GM23338 (cell line): ENCODE data around the gene XCL2. TPM values are rescaled to one million over a fixed set of nuclear protein-coding genes. Genes with fewer than 3 reads are reported as not detected.

Source experiments
- ATAC-seq: fragments of 200-7000 bp; cut with Tn5 transposase; 3 replicates; pipeline ENCODE4 v1.9.1; 2020
- DNase-seq: peaks from one replicate; pipeline ENCODE4 v3.0.0-alpha.2; 2015; ENCODE audit warnings: low spot score
- H2AFZ ChIP-seq: fragments of 200-600 bp; sonication (generic); 2 replicates; pipeline ENCODE4 v1.8.0; 2016; ENCODE audit warnings: antibody characterized with exemption, mild to moderate bottlenecking, moderate library complexity
- H3F3A ChIP-seq: fragments of 200-600 bp; sonication (generic); replicated peaks from 2 replicates; pipeline ENCODE4 v1.8.0; 2017; ENCODE audit warnings: antibody characterized with exemption, mixed run types, low read depth
- H3K27ac ChIP-seq: fragments of 200-600 bp; sonication (generic); 2 replicates; pipeline ENCODE4 v1.6.1; 2016; ENCODE audit warnings: low read depth
- H3K27me3 ChIP-seq: fragments of 200-600 bp; sonication (generic); 2 replicates; pipeline ENCODE4 v1.8.0; 2016; ENCODE audit warnings: mild to moderate bottlenecking, mixed run types, moderate library complexity; ENCODE audit not compliant: insufficient read depth
- H3K36me3 ChIP-seq: fragments of 200-600 bp; sonication (generic); 2 replicates; pipeline ENCODE4 v1.8.0; 2016; ENCODE audit warnings: mild to moderate bottlenecking; ENCODE audit not compliant: insufficient read depth
- H3K4me1 ChIP-seq: fragments of 200-600 bp; sonication (generic); 2 replicates; pipeline ENCODE4 v1.8.0; 2016; ENCODE audit warnings: mild to moderate bottlenecking, moderate library complexity; ENCODE audit not compliant: insufficient read depth
- H3K4me2 ChIP-seq: fragments of 200-600 bp; sonication (generic); 2 replicates; pipeline ENCODE4 v1.7.1; 2017; ENCODE audit warnings: mixed run types
- H3K4me3 ChIP-seq: fragments of 200-600 bp; sonication (generic); 2 replicates; pipeline ENCODE4 v1.6.1; 2016; ENCODE audit warnings: mixed run types
- H3K79me2 ChIP-seq: fragments of 200-600 bp; sonication (generic); replicated peaks from 2 replicates; pipeline ENCODE4 v1.8.0; 2017; ENCODE audit warnings: mild to moderate bottlenecking; ENCODE audit not compliant: insufficient read depth
- H3K9me2 ChIP-seq: fragments of 200-600 bp; sonication (generic); 2 replicates; pipeline ENCODE4 v1.8.0; 2017; ENCODE audit not compliant: insufficient read depth
- H4K20me1 ChIP-seq: fragments of 200-600 bp; sonication (generic); replicated peaks from 2 replicates; pipeline ENCODE4 v1.8.0; 2017; ENCODE audit warnings: mild to moderate bottlenecking; ENCODE audit not compliant: insufficient read depth
- H3K27ac Mint-ChIP-seq: 2 replicates; pipeline ENCODE4 v1.8.0; 2020; ENCODE audit warnings: inconsistent platforms, mild to moderate bottlenecking, moderate library complexity, mixed read lengths
- H3K27me3 Mint-ChIP-seq: 3 replicates; pipeline ENCODE4 v1.8.0; 2022; ENCODE audit warnings: low read depth, mild to moderate bottlenecking, moderate library complexity, mixed read lengths, inconsistent platforms; ENCODE audit not compliant: insufficient read depth, poor library complexity
- H3K36me3 Mint-ChIP-seq: 3 replicates; pipeline ENCODE4 v1.8.0; 2021; ENCODE audit warnings: low read depth, mild to moderate bottlenecking, inconsistent platforms, moderate library complexity, mixed read lengths
- H3K4me1 Mint-ChIP-seq: 3 replicates; pipeline ENCODE4 v1.8.0; 2020; ENCODE audit warnings: mild to moderate bottlenecking, inconsistent platforms, mixed read lengths
- H3K4me3 Mint-ChIP-seq: 3 replicates; pipeline ENCODE4 v1.8.0; 2021; ENCODE audit warnings: moderate library complexity, mild to moderate bottlenecking, inconsistent platforms, mixed read lengths
- H3K9me3 Mint-ChIP-seq: 3 replicates; pipeline ENCODE4 v1.8.0; 2020; ENCODE audit warnings: moderate library complexity, mild to moderate bottlenecking, inconsistent platforms, mixed read lengths
- CREB1 ChIP-seq: fragments of 250-450 bp; sonication (Bioruptor Pico); IDR thresholded peaks from 2 replicates; pipeline ENCODE4 v1.5.0; 2020; ENCODE audit warnings: low read depth, mild to moderate bottlenecking, moderate library complexity
- EZH2 ChIP-seq: fragments of 200-600 bp; sonication (generic); IDR thresholded peaks from one replicate; pipeline ENCODE4 v1.8.0; 2017; ENCODE audit warnings: antibody characterized with exemption, mild to moderate bottlenecking, low read depth; ENCODE audit not compliant: unreplicated experiment
- EZH2phosphoT487 ChIP-seq: fragments of 200-600 bp; sonication (generic); IDR thresholded peaks from one replicate; pipeline ENCODE4 v1.8.1; 2018; ENCODE audit warnings: antibody characterized with exemption; ENCODE audit not compliant: unreplicated experiment
- NANOG ChIP-seq: IDR thresholded peaks from 2 replicates; pipeline ENCODE4 v1.6.1; 2016; ENCODE audit warnings: antibody characterized with exemption, borderline replicate concordance
- REST ChIP-seq: IDR thresholded peaks from one replicate; pipeline ENCODE4 v1.6.1; 2018; ENCODE audit warnings: antibody characterized with exemption; ENCODE audit not compliant: unreplicated experiment
- STAT1 ChIP-seq: IDR thresholded peaks from one replicate; pipeline ENCODE4 v1.6.1; 2016; ENCODE audit warnings: antibody characterized with exemption; ENCODE audit not compliant: unreplicated experiment
- ZNF114 ChIP-seq: fragments of 250-450 bp; sonication (Bioruptor Pico); IDR thresholded peaks from 2 replicates; pipeline ENCODE4 v1.5.0; 2020; ENCODE audit warnings: mild to moderate bottlenecking, moderate library complexity
- ZNF331 ChIP-seq: fragments of 250-450 bp; sonication (Bioruptor Pico); IDR thresholded peaks from 2 replicates; pipeline ENCODE4 v1.5.0; 2020; ENCODE audit warnings: low read depth, mild to moderate bottlenecking, moderate library complexity
- polyA plus RNA-seq: library from polyadenylated mRNA; unstranded; fragments of >200 nt; fragmentation: Nextera tagmentation; extraction: Ambion mirVana; gene quantifications from 2 replicates; pipeline ENCODE4 v1.2.1, GENCODE V29; 2016
- total RNA-seq: library from RNA; depleted of rRNA; stranded (reverse); fragments of >200 nt; shearing (Covaris generic); gene quantifications from 2 replicates; pipeline ENCODE4 v1.2.3, GENCODE V29; 2014
- TF ChIP-seq, protein P1 (sequence below): fragments of 250-450 bp; sonication (Bioruptor Pico); IDR thresholded peaks from 2 replicates; pipeline ENCODE4 v1.5.0; 2020; ENCODE audit warnings: mild to moderate bottlenecking, moderate library complexity

XCL2 gene
- total and polyA plus RNA-seq, 2 experiments from 2014 or later, result not detected

GRCh38 chr1:168506204-168506819 lies 37.5 kb downstream of the XCL2 start:
- no peaks in the 10 kb centered on the region for H3K36me3 ChIP-seq
- Mint-ChIP-seq H3K27me3 (no peaks in the 10 kb centered on the region), H3K36me3 (no peaks in the 10 kb centered on the region), H3K27ac (no peak overlapping the region), H3K4me3 (no peak overlapping the region), H3K9me3 (no peaks in the 10 kb centered on the region), H3K4me1 (no peaks in the 10 kb centered on the region)
- H3K4me3 ChIP-seq, result no peak overlapping the region
- no peaks in the 10 kb centered on the region for H4K20me1 ChIP-seq
- H3K4me2 ChIP-seq, result no peak overlapping the region
- H3K79me2 ChIP-seq, result no peaks in the 10 kb centered on the region
- ATAC-seq, result no peak
- H2AFZ ChIP-seq, result no peak overlapping the region
- no peak for DNase-seq
- no peaks in the 10 kb centered on the region for H3K4me1 ChIP-seq
- H3K27ac ChIP-seq, result no peak overlapping the region
- no peaks in the 10 kb centered on the region for H3K27me3 ChIP-seq
- no peaks in the 10 kb centered on the region for H3F3A ChIP-seq
- no peaks in the 10 kb centered on the region; the same call in 1 of the 2 replicates for H3K9me2 ChIP-seq
- TF ChIP-seq ZNF114 (CRISPR knock-in tag) (no peak), REST (no peak), STAT1 (no peak), NANOG (no peak), EZH2 (no peak), ZNF331 (CRISPR knock-in tag) (no peak), CREB1 (CRISPR knock-in tag) (no peak), EZH2phosphoT487 (no peak)
- TF ChIP-seq, protein P1, sequence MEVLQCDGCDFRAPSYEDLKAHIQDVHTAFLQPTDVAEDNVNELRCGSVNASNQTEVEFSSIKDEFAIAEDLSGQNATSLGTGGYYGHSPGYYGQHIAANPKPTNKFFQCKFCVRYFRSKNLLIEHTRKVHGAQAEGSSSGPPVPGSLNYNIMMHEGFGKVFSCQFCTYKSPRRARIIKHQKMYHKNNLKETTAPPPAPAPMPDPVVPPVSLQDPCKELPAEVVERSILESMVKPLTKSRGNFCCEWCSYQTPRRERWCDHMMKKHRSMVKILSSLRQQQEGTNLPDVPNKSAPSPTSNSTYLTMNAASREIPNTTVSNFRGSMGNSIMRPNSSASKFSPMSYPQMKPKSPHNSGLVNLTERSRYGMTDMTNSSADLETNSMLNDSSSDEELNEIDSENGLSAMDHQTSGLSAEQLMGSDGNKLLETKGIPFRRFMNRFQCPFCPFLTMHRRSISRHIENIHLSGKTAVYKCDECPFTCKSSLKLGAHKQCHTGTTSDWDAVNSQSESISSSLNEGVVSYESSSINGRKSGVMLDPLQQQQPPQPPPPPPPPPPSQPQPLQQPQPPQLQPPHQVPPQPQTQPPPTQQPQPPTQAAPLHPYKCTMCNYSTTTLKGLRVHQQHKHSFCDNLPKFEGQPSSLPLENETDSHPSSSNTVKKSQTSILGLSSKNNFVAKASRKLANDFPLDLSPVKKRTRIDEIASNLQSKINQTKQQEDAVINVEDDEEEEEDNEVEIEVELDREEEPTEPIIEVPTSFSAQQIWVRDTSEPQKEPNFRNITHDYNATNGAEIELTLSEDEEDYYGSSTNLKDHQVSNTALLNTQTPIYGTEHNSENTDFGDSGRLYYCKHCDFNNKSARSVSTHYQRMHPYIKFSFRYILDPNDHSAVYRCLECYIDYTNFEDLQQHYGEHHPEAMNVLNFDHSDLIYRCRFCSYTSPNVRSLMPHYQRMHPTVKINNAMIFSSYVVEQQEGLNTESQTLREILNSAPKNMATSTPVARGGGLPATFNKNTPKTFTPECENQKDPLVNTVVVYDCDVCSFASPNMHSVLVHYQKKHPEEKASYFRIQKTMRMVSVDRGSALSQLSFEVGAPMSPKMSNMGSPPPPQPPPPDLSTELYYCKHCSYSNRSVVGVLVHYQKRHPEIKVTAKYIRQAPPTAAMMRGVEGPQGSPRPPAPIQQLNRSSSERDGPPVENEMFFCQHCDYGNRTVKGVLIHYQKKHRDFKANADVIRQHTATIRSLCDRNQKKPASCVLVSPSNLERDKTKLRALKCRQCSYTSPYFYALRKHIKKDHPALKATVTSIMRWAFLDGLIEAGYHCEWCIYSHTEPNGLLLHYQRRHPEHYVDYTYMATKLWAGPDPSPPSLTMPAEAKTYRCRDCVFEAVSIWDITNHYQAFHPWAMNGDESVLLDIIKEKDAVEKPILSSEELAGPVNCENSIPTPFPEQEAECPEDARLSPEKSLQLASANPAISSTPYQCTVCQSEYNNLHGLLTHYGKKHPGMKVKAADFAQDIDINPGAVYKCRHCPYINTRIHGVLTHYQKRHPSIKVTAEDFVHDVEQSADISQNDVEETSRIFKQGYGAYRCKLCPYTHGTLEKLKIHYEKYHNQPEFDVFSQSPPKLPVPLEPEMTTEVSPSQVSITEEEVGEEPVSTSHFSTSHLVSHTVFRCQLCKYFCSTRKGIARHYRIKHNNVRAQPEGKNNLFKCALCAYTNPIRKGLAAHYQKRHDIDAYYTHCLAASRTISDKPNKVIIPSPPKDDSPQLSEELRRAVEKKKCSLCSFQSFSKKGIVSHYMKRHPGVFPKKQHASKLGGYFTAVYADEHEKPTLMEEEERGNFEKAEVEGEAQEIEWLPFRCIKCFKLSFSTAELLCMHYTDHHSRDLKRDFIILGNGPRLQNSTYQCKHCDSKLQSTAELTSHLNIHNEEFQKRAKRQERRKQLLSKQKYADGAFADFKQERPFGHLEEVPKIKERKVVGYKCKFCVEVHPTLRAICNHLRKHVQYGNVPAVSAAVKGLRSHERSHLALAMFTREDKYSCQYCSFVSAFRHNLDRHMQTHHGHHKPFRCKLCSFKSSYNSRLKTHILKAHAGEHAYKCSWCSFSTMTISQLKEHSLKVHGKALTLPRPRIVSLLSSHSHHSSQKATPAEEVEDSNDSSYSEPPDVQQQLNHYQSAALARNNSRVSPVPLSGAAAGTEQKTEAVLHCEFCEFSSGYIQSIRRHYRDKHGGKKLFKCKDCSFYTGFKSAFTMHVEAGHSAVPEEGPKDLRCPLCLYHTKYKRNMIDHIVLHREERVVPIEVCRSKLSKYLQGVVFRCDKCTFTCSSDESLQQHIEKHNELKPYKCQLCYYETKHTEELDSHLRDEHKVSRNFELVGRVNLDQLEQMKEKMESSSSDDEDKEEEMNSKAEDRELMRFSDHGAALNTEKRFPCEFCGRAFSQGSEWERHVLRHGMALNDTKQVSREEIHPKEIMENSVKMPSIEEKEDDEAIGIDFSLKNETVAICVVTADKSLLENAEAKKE (CRISPR knock-in tag), result no peak
